ENCODE data around the gene TMEM106C. TPM values are rescaled to one million over a fixed set of nuclear protein-coding genes. Genes with fewer than 3 reads are reported as not detected.

The TMEM106C gene
- total RNA-seq, 2 experiments from 2014 or later = 148 to 158 TPM

DNA sequence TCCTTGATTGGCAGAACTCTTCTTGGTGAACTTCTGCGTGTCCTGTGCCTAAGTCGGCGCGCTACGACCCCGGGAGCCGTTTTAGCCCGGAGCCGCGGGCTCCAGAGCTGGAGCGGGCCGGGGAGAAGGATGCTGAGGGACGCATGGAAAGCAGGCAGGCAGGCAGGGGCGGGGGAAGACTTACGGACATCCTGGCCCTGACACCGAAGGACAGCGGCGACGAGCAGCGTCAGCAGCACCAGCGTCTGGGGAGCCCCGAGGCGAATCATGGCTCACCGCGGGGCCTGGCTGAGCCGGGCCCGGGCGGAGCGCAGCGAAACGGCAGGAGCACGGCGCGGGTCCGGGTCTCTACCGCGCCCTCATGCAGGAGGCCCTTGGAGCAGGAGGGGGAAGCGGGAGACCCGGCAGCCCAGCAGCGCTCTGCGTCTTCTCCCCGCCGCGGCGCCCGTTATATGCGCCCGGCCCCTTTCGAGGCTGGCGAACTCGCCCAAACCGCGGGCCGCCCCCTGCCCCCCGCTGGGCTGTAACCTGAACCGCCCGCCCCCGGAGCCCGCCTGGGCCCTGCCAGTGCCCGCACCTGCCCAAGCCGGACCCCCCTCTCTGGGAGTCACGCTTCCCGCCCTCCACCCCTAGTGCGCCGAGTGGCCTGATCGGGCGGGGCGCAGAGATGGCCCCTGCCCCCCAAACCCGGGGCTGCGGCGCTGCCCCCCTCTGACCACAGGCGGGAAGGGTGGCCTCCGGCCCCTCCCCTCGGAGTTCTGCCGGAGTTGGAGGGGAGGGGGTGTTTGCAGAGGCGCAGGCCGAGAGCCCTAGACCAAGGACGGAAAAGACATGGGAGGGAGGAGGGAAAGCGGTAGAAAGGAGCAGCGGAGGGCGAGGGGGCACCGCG, 40.9 kb downstream of the TMEM106C start, which contains the start of gene COL2A1:
TSS of gene COL2A1 (minus strand) at position 424 of the 889 bp plus-strand sequence. CDS start at position 269, 155 bp downstream.
- ChIA-PET CTCF (interaction anchor here (0.9 to 1.3 kb wide), 5 partner anchors 12 to 1087 kb away, joined by 3 read pairs; no protein-coding TSS in a partner anchor), POLR2A (interaction anchor here (0.5 kb wide), 1 partner anchor 53 kb away, joined by 3 read pairs; no protein-coding TSS in a partner anchor)
- peak; percentile 57 for ATAC-seq
- peaks cover 30% of the 10 kb centered on the region for H3K4me1 Mint-ChIP-seq (ENCODE audit: low read depth)
- peaks cover 83% of the 10 kb centered on the region for H3K27me3 Mint-ChIP-seq
- H3K4me3 Mint-ChIP-seq = peak within 1 kb of the TSS; percentile 56
- peak; percentile 47 for DNase-seq
- no peaks in the 10 kb centered on the region for H3K36me3 Mint-ChIP-seq (ENCODE audit: low read depth)
- H3K9me3 Mint-ChIP-seq = no peaks in the 10 kb centered on the region
- H3K27ac Mint-ChIP-seq = no peak within 1 kb of the TSS
- TF ChIP-seq, protein P1, sequence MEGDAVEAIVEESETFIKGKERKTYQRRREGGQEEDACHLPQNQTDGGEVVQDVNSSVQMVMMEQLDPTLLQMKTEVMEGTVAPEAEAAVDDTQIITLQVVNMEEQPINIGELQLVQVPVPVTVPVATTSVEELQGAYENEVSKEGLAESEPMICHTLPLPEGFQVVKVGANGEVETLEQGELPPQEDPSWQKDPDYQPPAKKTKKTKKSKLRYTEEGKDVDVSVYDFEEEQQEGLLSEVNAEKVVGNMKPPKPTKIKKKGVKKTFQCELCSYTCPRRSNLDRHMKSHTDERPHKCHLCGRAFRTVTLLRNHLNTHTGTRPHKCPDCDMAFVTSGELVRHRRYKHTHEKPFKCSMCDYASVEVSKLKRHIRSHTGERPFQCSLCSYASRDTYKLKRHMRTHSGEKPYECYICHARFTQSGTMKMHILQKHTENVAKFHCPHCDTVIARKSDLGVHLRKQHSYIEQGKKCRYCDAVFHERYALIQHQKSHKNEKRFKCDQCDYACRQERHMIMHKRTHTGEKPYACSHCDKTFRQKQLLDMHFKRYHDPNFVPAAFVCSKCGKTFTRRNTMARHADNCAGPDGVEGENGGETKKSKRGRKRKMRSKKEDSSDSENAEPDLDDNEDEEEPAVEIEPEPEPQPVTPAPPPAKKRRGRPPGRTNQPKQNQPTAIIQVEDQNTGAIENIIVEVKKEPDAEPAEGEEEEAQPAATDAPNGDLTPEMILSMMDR (IDR thresholded peaks at IDR 0.05) = no peak
- intact Hi-C loops (cut with micrococcal nuclease) = no loop called here

DNA sequence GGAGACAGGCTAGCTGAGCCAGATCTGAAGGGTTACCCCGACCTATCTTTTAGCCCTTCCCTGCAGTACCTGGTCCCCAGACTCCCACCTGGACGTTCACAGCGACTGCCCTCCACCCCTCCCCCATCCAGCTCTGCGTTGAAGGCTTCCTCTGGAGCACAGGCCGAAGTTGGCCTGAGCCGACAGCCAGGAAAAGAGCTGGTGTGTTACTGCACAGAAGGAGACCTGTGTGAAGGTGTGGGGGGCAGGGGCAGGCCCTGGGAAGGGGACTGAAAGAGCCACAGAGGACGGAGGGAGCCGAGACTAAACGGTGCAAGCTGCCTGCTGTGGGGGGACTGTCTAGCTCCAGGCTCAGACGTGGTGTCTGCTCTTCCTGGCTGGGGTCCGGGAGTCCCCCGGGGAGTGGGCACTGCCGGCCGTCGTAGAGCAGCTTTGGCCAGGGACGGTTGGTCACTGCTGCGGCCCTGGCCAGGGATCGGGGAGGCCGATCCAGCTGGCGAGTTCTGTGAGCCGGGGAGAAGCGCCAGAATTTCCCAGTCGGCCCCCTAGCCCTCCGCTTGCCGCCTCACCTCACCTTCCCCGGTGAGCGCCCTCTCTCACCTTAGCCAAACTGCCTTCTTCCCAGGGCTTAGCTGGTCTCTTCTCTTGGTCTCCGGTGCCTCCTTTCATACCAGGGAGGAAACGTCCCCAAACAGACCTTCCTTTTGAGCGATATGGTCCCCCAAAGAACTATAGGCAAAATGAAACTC, 41.8 kb downstream of the TMEM106C start:
- POLR2A ChIA-PET = interaction anchor here (0.5 kb wide), 1 partner anchor 54 kb away, joined by 3 read pairs; no protein-coding TSS in a partner anchor
- Mint-ChIP-seq H3K4me1 (ENCODE audit: low read depth) (peaks cover 30% of the 10 kb centered on the region), H3K9me3 (no peaks in the 10 kb centered on the region), H3K27ac (no peak overlapping the region), H3K36me3 (ENCODE audit: low read depth) (no peaks in the 10 kb centered on the region), H3K4me3 (no peak overlapping the region), H3K27me3 (peaks cover 80% of the 10 kb centered on the region)
- TF ChIP-seq, protein P1 (IDR thresholded peaks at IDR 0.05) = no peak
- ATAC-seq (no peak), DNase-seq (no peak)
- CTCF ChIA-PET = interaction anchor here (0.9 to 1.8 kb wide), 5 partner anchors 14 to 1087 kb away, joined by 3 to 5 read pairs (median 3); no protein-coding TSS in a partner anchor
- intact Hi-C loops (cut with micrococcal nuclease) = no loop called here

DNA sequence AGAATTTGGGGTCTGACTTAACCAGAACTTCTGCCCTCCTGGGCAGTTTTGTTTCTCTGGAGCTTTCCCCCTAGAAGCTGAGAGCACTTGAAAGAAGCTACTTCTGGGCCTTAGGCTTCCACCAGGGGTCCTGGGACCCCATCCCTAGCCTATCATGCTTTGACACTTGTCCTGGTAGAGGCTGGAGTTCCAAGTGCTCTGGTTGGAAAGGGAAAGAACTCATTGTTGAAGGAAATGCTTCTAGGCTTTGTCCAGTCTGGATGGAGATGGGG, 42.3 kb downstream of the TMEM106C start:
- no peak for ATAC-seq
- intact Hi-C loops (cut with micrococcal nuclease) = no loop called here

DNA sequence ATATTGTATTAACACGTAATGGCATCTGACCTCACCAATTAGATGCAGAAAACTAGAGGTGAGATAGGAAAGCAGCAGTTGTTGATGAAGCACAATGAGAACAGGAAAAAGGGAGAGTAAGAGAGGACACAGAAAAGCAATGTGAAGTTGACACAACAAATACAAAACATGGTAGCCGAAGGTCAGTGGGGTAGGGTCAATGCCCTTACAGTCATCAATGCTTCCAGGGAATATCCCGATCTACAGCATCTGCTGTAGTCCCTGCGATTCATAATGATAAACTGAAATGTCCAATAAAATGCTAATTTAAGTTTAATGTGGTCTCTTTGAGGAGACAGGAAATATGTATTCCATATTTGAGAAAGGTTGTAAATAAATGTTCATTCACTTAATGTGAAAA, 43.8 kb downstream of the TMEM106C start:
- ChIA-PET POLR2A (no interaction called here), CTCF (interaction anchor here (1.0 kb wide), 1 partner anchor 75 kb away, joined by 3 read pairs; no protein-coding TSS in a partner anchor)
- H3K27me3 Mint-ChIP-seq = peaks cover 63% of the 10 kb centered on the region
- TF ChIP-seq, protein P1 (IDR thresholded peaks at IDR 0.05) = no peak
- no peak for ATAC-seq
- intact Hi-C loops (cut with micrococcal nuclease) = no loop called here
- H3K36me3 Mint-ChIP-seq (ENCODE audit: low read depth) = no peaks in the 10 kb centered on the region
- no peak overlapping the region for H3K4me3 Mint-ChIP-seq
- peaks cover 18% of the 10 kb centered on the region for H3K4me1 Mint-ChIP-seq (ENCODE audit: low read depth)
- no peaks in the 10 kb centered on the region for H3K9me3 Mint-ChIP-seq
- H3K27ac Mint-ChIP-seq = no peak overlapping the region
- no peak for DNase-seq

More for the DNA sequence above, 42.3 kb downstream of the TMEM106C start:
- Mint-ChIP-seq H3K36me3 (ENCODE audit: low read depth) (no peaks in the 10 kb centered on the region), H3K4me1 (ENCODE audit: low read depth) (peaks cover 30% of the 10 kb centered on the region), H3K27me3 (peaks cover 75% of the 10 kb centered on the region), H3K4me3 (no peak overlapping the region), H3K9me3 (no peaks in the 10 kb centered on the region), H3K27ac (no peak overlapping the region)
- TF ChIP-seq, protein P1 (IDR thresholded peaks at IDR 0.05) = no peak
- no peak for DNase-seq
- POLR2A ChIA-PET = interaction anchor here (0.6 kb wide), 1 partner anchor 991 kb away, joined by 3 read pairs; no protein-coding TSS in a partner anchor
- CTCF ChIA-PET = interaction anchor here (1.0 to 1.8 kb wide), 2 partner anchors 15 to 159 kb away, joined by 3 to 5 read pairs; no protein-coding TSS in a partner anchor
